Lower leg skin (tissue), 3 donors: ENCODE data around the gene BAG3.

Source experiments
- POLR2A ChIP-seq, 2 donors: fragments of 450-650 bp; IDR thresholded peaks; one replicate each; pipeline ENCODE4 v1.6.1; 2016 to 2017; ENCODE audit warnings: antibody characterized with exemption in 2 of 2, mild to moderate bottlenecking in 1 of 2, moderate library complexity in 1 of 2
- TF ChIP-seq, protein P1 (sequence below), 3 donors: fragments of 450-650 bp; IDR thresholded peaks; one replicate each; pipeline ENCODE4 v1.5.1; 2016; ENCODE audit warnings: antibody characterized with exemption in 3 of 3, mild to moderate bottlenecking in 3 of 3, moderate library complexity in 2 of 3

DNA sequence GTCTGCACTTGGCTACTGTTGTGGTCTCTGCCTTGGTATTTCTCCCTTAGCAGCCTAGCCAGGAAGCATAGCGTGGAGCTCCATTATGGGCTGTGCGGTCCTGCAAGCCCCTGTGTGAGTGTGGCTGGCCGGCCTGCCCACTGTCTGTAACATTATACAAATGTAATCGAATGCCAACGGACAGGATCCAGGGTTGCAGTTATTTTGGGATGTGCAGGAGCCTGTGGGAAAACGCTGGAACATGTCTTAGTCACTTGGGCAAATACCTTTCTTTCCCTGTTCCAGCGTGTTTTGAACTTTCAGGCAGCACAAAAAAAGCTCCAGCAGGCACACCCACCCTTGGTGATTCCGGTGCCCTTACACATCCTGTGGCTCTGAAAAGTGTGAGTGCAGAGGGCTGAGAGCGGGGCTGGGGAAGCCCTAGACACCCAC, 29.5 kb downstream of the BAG3 start:
- TF ChIP-seq POLR2A (IDR thresholded peaks at IDR 0.05): no peak
- TF ChIP-seq, protein P1, sequence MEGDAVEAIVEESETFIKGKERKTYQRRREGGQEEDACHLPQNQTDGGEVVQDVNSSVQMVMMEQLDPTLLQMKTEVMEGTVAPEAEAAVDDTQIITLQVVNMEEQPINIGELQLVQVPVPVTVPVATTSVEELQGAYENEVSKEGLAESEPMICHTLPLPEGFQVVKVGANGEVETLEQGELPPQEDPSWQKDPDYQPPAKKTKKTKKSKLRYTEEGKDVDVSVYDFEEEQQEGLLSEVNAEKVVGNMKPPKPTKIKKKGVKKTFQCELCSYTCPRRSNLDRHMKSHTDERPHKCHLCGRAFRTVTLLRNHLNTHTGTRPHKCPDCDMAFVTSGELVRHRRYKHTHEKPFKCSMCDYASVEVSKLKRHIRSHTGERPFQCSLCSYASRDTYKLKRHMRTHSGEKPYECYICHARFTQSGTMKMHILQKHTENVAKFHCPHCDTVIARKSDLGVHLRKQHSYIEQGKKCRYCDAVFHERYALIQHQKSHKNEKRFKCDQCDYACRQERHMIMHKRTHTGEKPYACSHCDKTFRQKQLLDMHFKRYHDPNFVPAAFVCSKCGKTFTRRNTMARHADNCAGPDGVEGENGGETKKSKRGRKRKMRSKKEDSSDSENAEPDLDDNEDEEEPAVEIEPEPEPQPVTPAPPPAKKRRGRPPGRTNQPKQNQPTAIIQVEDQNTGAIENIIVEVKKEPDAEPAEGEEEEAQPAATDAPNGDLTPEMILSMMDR (IDR thresholded peaks at IDR 0.05): no peak
